ENCODE data around the gene PHLPP1.

The PHLPP1 gene

GRCh38 chr18:62981566-62981965 lies 266.2 kb downstream of the PHLPP1 start:
- in situ Hi-C loops (cut with HindIII; ENCODE audit: low sequenced_read_pairs): loop anchor here (25.0 kb wide), 2 partner anchors 394 to 794 kb away; partner anchors contain the start of genes PIGN and RELCH
- no peak for DNase-seq (ENCODE audit: low read depth)
- no peak overlapping the region for H3K4me3 ChIP-seq (ENCODE audit: low read depth, low read length)
- no peak for TF ChIP-seq CTCF (IDR thresholded peaks at IDR 0.05; ENCODE audit: low read depth, low read length, missing control alignments)

- in situ Hi-C loops (cut with HindIII; ENCODE audit: low sequenced_read_pairs): loop anchor here (25.0 kb wide), 2 partner anchors 395 to 795 kb away; partner anchors contain the start of genes PIGN and RELCH
- peak; percentile 81 for TF ChIP-seq CTCF (IDR thresholded peaks at IDR 0.05; ENCODE audit: low read depth, low read length, missing control alignments)
- DNase-seq (ENCODE audit: low read depth): peak; percentile 40
- H3K4me3 ChIP-seq (ENCODE audit: low read depth, low read length): no peak overlapping the region
Measured at GRCh38 chr18:62982600-62983251, 267.4 kb downstream of the PHLPP1 start.

DNA sequence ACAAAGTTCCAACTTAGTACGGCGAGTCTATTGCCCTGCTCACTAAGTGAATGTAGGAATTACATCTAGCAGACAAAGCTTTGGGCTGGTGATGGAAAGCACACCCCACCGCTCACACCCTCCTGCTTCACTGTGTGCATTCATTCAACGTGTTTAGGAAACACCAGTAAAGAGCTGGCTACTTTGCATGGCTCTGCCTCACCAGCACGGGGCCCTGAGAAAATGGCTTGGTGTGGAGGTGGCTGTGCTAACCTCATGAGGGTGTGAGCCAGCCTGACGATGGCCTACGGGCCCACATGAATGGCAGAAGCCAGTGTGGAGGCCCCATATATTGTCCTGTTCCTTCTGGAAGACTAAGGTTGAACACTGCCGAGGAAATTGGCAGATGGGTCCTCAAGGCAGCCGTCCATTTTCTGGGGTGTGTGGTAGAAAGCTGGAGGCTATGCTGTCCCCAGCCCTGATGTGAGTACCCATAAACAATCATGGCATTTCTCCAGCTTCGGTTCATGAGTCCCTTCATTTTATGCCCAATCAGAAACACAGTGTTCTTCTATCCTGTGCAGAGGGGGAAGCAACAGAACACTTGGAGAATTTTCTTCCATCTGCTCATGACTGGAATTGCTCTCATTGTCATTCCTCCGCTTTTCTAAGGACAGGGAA lies 269.4 kb downstream of the PHLPP1 start:
- in situ Hi-C loops (cut with HindIII; ENCODE audit: low sequenced_read_pairs): loop anchor here (25.0 kb wide), 2 partner anchors 397 to 797 kb away; partner anchors contain the start of genes PIGN and RELCH
- no peak overlapping the region for H3K4me3 ChIP-seq (ENCODE audit: low read depth, low read length)
- no peak for DNase-seq (ENCODE audit: low read depth)
- TF ChIP-seq CTCF (IDR thresholded peaks at IDR 0.05; ENCODE audit: low read depth, low read length, missing control alignments): no peak

DNA sequence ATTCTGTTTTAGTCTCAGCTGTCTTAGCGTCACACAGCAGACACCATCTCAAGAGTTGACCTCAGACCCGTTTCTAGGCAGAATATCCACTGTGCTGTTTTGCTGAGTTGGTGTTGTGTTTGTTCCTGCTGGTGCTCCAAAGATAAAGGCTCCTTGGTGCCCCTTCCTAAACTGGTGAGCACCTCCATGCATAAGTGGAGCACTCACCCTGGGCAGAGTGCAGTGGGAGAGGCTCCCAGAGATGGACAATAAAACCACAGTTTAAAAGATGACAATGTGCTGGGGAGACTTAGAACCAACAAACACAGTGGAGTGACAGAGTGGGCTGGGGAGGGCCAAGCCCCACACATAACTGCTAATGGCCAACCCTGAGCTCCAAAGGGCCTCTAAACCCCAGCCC lies 271.1 kb downstream of the PHLPP1 start:
- no peak overlapping the region for H3K4me3 ChIP-seq (ENCODE audit: low read depth, low read length)
- DNase-seq (ENCODE audit: low read depth): no peak
- no peak for TF ChIP-seq CTCF (IDR thresholded peaks at IDR 0.05; ENCODE audit: low read depth, low read length, missing control alignments)
- in situ Hi-C loops (cut with HindIII; ENCODE audit: low sequenced_read_pairs): loop anchor here (25.0 kb wide), 2 partner anchors 399 to 799 kb away; partner anchors contain the start of genes PIGN and RELCH

DNA sequence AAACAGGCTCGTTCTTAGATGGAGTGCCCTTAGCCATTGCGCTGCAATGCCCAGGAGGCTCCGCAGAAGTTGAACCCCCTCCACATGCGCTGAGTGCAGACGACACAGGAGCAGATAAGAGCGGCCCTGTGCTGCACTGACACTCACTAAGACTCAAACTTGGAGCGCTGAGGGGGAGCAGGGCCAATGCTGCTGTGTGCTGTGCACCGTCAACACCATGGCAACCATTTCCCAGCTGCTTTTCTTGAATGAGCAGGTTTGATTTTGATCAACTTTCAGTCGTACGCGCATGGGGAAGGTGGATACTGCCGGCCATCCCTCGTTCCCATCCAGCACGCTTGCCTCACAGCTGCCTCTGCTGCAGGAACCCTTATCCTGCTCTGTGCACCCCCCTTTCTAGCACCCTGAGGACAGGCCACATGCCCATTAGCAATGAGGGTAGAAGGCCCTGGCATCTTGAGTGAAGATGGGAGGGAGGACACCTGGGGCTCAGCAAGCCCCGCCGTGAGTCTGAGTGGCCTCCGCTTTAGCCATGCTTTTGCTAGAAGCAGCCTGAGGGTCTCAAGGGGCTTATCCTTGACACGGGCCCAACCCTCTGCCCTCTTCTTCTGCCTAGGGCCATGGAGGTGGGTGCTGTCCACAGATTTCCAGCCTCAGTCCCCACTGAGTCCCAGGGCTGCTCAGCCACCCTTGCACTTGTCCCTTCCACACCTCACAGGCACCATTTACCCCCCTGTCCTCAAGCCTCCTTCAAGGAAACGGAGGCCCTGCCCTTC lies 271.9 kb downstream of the PHLPP1 start:
- DNase-seq (ENCODE audit: low read depth): no peak
- in situ Hi-C loops (cut with HindIII; ENCODE audit: low sequenced_read_pairs): loop anchor here (25.0 kb wide), 2 partner anchors 400 to 800 kb away; partner anchors contain the start of genes PIGN and RELCH
- H3K4me3 ChIP-seq (ENCODE audit: low read depth, low read length): no peak overlapping the region
- no peak for TF ChIP-seq CTCF (IDR thresholded peaks at IDR 0.05; ENCODE audit: low read depth, low read length, missing control alignments)

GRCh38 chr18:62987859-62988258 lies 272.5 kb downstream of the PHLPP1 start:
- in situ Hi-C loops (cut with HindIII; ENCODE audit: low sequenced_read_pairs): loop anchor here (25.0 kb wide), 2 partner anchors 401 to 801 kb away; partner anchors contain the start of genes PIGN and RELCH
- DNase-seq (ENCODE audit: low read depth): no peak
- H3K4me3 ChIP-seq (ENCODE audit: low read depth, low read length): no peak overlapping the region
- TF ChIP-seq CTCF (IDR thresholded peaks at IDR 0.05; ENCODE audit: low read depth, low read length, missing control alignments): no peak

Measured in astrocyte of the cerebellum (primary cell).